Fibroblast of skin of scalp (primary cell): ENCODE results near the gene SLC16A3. TPM values are rescaled to one million over a fixed set of nuclear protein-coding genes. Genes with fewer than 3 reads are reported as not detected.
"Not testable (repeated sequence)": the region's sequence is repeated elsewhere in the genome, so short reads cannot be mapped to it uniquely, and the experiment has no call there.

ENCODE experiments used
- DNase-seq: peaks from one replicate; pipeline ENCODE4 v3.0.0-alpha.2; 2013
- polyA plus RNA-seq, 2 experiments: library from polyadenylated mRNA; unstranded; fragments of 120-200 nt; gene quantifications; one replicate each; pipeline ENCODE4 v1.2.1, GENCODE V29; 2013; ENCODE audit not compliant: insufficient read length in 2 of 2

Gene SLC16A3
- polyA plus RNA-seq (2013, experiment 1 of 2; ENCODE audit: insufficient read length) = 427 TPM
- polyA plus RNA-seq (2013, experiment 2 of 2; ENCODE audit: insufficient read length) = 348 TPM

- DNase-seq = peak; percentile 85
These were observed at the start of gene SLC16A3 for GRCh38 chr17:82228842-82229697. Gene SLC16A3, plus strand, starts transcription at chr17:82229042. Its CDS starts 6,967 bp downstream, at chr17:82236009.

DNA sequence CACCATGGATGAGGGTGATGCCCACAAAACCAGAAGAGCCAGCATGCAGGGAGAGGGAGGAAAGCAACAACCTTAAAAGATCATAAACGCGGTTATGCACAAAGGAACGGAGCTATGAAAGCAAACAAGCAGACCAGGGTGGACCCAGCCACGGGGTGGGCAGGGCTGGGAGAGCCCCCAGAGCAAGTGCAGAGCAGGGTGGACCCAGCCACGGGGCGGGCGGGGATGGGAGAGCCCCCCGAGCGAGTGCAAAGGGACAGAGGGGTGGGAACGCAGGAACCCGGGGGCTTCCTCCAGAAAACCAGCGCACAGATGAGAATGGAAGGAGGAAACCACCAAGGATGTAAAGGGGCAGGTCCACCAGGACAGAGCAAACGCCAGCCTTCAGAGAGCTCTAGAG is 49.4 kb upstream of the SLC16A3 start:
- no peak for DNase-seq

GRCh38 chr17:82179946-82180475 is 48.8 kb upstream of the SLC16A3 start:
- DNase-seq = no peak

- no peak for DNase-seq
These were observed 47.9 kb upstream of the SLC16A3 start for GRCh38 chr17:82180776-82181528.

GRCh38 chr17:82184761-82185160 is 44.1 kb upstream of the SLC16A3 start:
- no peak for DNase-seq

GRCh38 chr17:82186221-82186620 is 42.6 kb upstream of the SLC16A3 start:
- no peak for DNase-seq

- DNase-seq = no peak
These were observed 41.3 kb upstream of the SLC16A3 start for GRCh38 chr17:82187500-82187899.

- DNase-seq = no peak
These were observed 40.6 kb upstream of the SLC16A3 start for GRCh38 chr17:82188001-82188961.

GRCh38 chr17:82193050-82193449 is 35.8 kb upstream of the SLC16A3 start:
- not testable (repeated sequence) for DNase-seq

GRCh38 chr17:82193520-82194220 is 35.2 kb upstream of the SLC16A3 start:
- DNase-seq = no peak

GRCh38 chr17:82194765-82195164 is 34.1 kb upstream of the SLC16A3 start:
- no peak for DNase-seq

GRCh38 chr17:82195675-82196672 is 32.9 kb upstream of the SLC16A3 start:
- no peak for DNase-seq

GRCh38 chr17:82198092-82198491 is 30.8 kb upstream of the SLC16A3 start:
- no peak for DNase-seq

DNA sequence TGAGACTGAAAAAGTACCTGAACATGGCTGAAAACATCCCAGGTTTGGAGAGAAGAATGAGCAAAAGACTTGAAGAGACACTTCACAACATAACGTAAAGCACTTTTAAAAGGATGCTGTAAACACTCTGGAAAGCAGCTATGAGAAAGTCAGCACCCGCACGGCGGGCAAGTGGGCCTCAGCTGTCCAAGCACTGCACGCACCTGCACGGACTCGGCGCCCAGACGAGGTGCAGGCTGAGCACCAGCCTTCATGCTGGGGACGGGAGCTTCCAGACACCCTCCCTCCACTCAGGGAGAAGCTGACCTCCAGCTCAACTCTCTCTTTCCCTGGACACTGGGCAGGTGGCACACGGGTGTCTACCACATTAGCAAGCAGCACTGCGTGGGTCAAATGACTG is 29.3 kb upstream of the SLC16A3 start:
- no peak for DNase-seq

DNA sequence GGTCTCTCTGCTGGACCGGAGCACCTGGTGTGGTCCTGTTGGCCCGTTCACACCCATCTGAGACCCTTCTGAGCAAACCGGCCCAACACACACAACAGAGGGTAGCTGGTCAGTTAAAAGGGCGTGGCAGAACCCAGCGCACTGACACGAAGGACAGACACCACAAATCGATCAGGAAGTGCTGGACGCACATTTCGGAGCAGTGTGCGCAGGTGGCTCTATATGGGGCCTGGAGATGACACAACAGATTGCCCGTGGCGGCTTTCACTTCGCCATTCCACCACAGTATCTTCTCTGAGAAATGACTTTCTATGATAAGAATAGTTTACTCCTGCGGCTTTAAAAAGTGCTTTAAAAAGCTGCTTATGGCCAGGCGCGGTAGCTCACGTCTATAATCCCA is 28.7 kb upstream of the SLC16A3 start:
- no peak for DNase-seq

- DNase-seq = no peak
These were observed 27.9 kb upstream of the SLC16A3 start for GRCh38 chr17:82200743-82201497.

GRCh38 chr17:82201498-82201910 is 27.3 kb upstream of the SLC16A3 start:
- no peak for DNase-seq

DNA sequence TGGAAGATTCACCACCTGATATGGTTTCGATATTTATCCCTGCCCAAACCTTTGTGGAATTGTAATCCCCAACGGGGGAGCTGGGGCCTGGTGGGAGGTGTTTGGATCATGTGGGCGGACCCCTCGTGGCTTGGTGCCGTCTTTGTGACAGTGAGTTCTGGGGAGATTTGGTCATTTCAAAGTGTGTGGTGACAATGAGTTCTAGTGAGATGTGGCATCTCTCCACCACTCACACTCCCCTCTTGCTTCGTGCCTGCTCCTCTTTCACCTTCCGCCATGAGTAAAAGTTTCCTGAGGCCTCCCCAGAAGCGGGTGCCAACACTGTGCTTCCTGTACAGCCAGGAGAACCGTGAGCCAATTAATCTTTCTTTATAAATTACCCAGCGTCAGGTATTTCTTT is 25.9 kb upstream of the SLC16A3 start:
- DNase-seq = no peak

DNA sequence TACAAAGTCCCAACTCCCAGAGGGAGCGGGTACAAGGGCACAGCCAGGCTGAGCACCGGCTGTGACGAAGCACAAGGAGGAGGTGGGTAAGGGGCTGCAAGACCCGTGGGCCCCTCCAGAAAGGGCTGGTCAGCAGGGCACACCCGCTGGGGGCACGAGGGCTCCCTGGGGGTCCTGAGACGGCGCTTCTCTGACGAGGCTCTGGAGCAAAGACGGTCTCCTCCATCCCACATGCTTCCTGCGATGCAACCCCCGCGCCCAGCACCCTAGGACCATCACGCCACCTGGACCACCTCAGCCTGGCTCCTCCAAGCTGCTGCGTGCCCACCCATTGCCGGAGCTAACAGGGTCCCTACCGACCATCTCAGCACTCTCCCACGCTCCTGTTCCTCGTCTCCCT is 24.9 kb upstream of the SLC16A3 start:
- no peak for DNase-seq
